ENCODE results near the gene GRIP1. TPM values are rescaled to one million over a fixed set of nuclear protein-coding genes. Genes with fewer than 3 reads are reported as not detected.

GRIP1 gene
- total RNA-seq, 1 donor, result under 0.01 TPM

DNA sequence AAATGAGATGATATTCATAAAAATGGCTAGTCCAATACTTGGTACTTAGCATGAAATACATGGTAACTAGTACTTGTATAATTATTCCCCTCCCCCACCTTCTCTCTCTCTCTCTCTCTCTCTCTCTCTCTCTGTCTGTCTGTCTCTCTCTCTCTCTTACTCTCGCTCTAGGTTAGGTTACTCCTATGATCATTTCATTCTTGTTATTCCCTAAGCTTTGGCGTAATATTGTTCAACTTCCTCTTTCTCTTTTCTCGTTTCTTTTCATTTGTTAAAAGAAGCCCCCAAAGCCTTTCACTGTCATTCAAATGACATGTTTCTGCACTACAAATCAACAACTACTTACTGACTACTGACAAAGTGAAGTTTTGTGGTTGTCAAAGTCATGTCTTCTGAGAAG is 89.8 kb downstream of the GRIP1 start:
- Histone ChIP-seq H3K4me1 (ENCODE audit: insufficient read depth, low read length) (no peaks in the 10 kb centered on the region), H3K9me3 (ENCODE audit: low read depth, low read length) (no peaks in the 10 kb centered on the region), H3K27me3 (ENCODE audit: insufficient read depth, low read length) (no peaks in the 10 kb centered on the region), H3K79me2 (ENCODE audit: insufficient read depth, low read length) (no peaks in the 10 kb centered on the region), H3K4me3 (ENCODE audit: insufficient read depth, low read length) (no peak overlapping the region), H4K20me1 (ENCODE audit: insufficient read depth, low read length) (no peaks in the 10 kb centered on the region), H3K27ac (ENCODE audit: low read depth, low read length) (no peak overlapping the region), H2AFZ (ENCODE audit: low read length) (no peak overlapping the region), H3K4me2 (ENCODE audit: insufficient read depth, low read length) (no peak overlapping the region), H3K36me3 (ENCODE audit: insufficient read depth, low read length) (no peaks in the 10 kb centered on the region)
- DNase-seq (ENCODE audit: insufficient read length, low spot score, missing footprints), result no peak
- TF ChIP-seq, protein P1, sequence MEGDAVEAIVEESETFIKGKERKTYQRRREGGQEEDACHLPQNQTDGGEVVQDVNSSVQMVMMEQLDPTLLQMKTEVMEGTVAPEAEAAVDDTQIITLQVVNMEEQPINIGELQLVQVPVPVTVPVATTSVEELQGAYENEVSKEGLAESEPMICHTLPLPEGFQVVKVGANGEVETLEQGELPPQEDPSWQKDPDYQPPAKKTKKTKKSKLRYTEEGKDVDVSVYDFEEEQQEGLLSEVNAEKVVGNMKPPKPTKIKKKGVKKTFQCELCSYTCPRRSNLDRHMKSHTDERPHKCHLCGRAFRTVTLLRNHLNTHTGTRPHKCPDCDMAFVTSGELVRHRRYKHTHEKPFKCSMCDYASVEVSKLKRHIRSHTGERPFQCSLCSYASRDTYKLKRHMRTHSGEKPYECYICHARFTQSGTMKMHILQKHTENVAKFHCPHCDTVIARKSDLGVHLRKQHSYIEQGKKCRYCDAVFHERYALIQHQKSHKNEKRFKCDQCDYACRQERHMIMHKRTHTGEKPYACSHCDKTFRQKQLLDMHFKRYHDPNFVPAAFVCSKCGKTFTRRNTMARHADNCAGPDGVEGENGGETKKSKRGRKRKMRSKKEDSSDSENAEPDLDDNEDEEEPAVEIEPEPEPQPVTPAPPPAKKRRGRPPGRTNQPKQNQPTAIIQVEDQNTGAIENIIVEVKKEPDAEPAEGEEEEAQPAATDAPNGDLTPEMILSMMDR (IDR thresholded peaks at IDR 0.05; ENCODE audit: extremely low read depth, low read depth, low read length), result no peak

DNA sequence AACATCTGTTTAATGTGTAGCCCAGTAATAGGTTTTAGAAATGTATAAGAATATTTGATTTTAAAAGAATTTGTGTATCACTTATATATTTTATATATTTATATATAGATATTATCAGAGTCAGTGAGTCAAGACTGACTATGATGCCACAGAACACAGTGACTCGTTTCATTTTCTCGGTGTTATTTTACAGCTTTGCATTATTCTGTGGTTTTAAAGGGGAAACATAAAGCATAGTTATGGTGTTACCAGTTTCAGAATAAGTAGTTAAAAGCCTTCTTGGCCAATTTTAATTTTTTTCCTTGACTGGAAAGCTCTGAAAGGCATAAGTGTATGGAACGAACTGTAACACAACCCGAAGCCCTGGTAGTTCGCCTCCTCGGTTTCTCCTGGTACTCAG is 91.0 kb downstream of the GRIP1 start:
- H3K4me2 ChIP-seq (ENCODE audit: insufficient read depth, low read length), result no peak overlapping the region
- H2AFZ ChIP-seq (ENCODE audit: low read length), result no peak overlapping the region
- no peaks in the 10 kb centered on the region for H3K9me3 ChIP-seq (ENCODE audit: low read depth, low read length)
- no peak for DNase-seq (ENCODE audit: insufficient read length, low spot score, missing footprints)
- H3K79me2 ChIP-seq (ENCODE audit: insufficient read depth, low read length), result no peaks in the 10 kb centered on the region
- no peaks in the 10 kb centered on the region for H3K4me1 ChIP-seq (ENCODE audit: insufficient read depth, low read length)
- no peak overlapping the region for H3K4me3 ChIP-seq (ENCODE audit: insufficient read depth, low read length)
- H3K27me3 ChIP-seq (ENCODE audit: insufficient read depth, low read length), result no peaks in the 10 kb centered on the region
- no peaks in the 10 kb centered on the region for H3K36me3 ChIP-seq (ENCODE audit: insufficient read depth, low read length)
- TF ChIP-seq, protein P1 (IDR thresholded peaks at IDR 0.05; ENCODE audit: extremely low read depth, low read depth, low read length), result no peak
- H4K20me1 ChIP-seq (ENCODE audit: insufficient read depth, low read length), result no peaks in the 10 kb centered on the region
- H3K27ac ChIP-seq (ENCODE audit: low read depth, low read length), result no peak overlapping the region

DNA sequence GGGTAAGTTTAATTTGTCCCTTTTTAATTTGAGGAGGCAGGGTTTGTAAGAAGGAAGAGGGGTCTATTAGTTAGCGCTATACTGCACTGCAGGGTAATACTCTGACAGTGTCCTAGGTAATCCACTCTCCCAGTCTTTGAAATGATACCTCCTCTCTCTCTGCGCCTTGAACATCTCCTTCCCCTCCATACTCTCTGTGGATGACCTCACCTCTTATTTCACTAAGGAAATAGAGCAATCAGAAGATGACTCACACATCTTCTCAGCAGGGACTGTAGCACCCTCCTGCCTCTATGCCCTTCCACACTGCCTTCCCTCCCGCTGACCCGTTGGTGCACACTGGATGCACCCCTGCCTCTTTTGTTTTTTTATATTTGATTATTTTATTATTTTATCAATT is 94.2 kb downstream of the GRIP1 start:
- DNase-seq (ENCODE audit: insufficient read length, low spot score, missing footprints), result no peak
- Histone ChIP-seq H3K36me3 (ENCODE audit: insufficient read depth, low read length) (no peaks in the 10 kb centered on the region), H3K9me3 (ENCODE audit: low read depth, low read length) (no peaks in the 10 kb centered on the region), H3K4me3 (ENCODE audit: insufficient read depth, low read length) (no peak overlapping the region), H2AFZ (ENCODE audit: low read length) (no peak overlapping the region), H3K27ac (ENCODE audit: low read depth, low read length) (no peak overlapping the region), H3K79me2 (ENCODE audit: insufficient read depth, low read length) (no peaks in the 10 kb centered on the region), H3K27me3 (ENCODE audit: insufficient read depth, low read length) (no peaks in the 10 kb centered on the region), H3K4me2 (ENCODE audit: insufficient read depth, low read length) (no peak overlapping the region), H4K20me1 (ENCODE audit: insufficient read depth, low read length) (no peaks in the 10 kb centered on the region), H3K4me1 (ENCODE audit: insufficient read depth, low read length) (no peaks in the 10 kb centered on the region)
- TF ChIP-seq, protein P1 (IDR thresholded peaks at IDR 0.05; ENCODE audit: extremely low read depth, low read depth, low read length), result no peak

DNA sequence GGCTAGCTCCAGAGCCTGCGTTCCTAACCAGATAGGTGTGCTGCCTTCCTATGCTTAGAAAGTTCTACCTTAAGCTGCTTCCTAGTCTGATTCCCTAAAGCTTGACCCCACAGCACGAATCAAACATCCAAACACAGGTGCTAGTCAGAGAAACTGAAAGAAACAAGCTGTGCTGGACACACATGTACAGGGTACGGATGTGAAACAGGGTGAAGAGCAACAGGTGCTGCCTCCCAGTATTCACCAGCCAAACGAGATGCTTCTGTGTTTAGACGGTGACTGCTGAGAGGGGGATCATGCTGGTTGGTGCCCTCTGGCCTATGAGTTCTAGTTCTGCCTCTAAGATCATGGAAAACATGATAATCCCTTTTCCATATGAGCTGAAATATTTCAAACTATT is 105.3 kb downstream of the GRIP1 start:
- no peak overlapping the region for H3K4me2 ChIP-seq (ENCODE audit: insufficient read depth, low read length)
- no peak overlapping the region for H3K27ac ChIP-seq (ENCODE audit: low read depth, low read length)
- no peaks in the 10 kb centered on the region for H3K27me3 ChIP-seq (ENCODE audit: insufficient read depth, low read length)
- H2AFZ ChIP-seq (ENCODE audit: low read length), result no peak overlapping the region
- no peak for DNase-seq (ENCODE audit: insufficient read length, low spot score, missing footprints)
- no peaks in the 10 kb centered on the region for H3K4me1 ChIP-seq (ENCODE audit: insufficient read depth, low read length)
- no peak overlapping the region for H3K4me3 ChIP-seq (ENCODE audit: insufficient read depth, low read length)
- no peaks in the 10 kb centered on the region for H3K79me2 ChIP-seq (ENCODE audit: insufficient read depth, low read length)
- no peaks in the 10 kb centered on the region for H3K36me3 ChIP-seq (ENCODE audit: insufficient read depth, low read length)
- no peaks in the 10 kb centered on the region for H3K9me3 ChIP-seq (ENCODE audit: low read depth, low read length)
- TF ChIP-seq, protein P1 (IDR thresholded peaks at IDR 0.05; ENCODE audit: extremely low read depth, low read depth, low read length), result no peak
- H4K20me1 ChIP-seq (ENCODE audit: insufficient read depth, low read length), result no peaks in the 10 kb centered on the region
